Ectodermal cell (in vitro differentiated cells): Measurements from ENCODE around the gene SIX2.

Experiments
- H3K27ac ChIP-seq: 2 replicates; pipeline ENCODE4 v1.7.0; 2013; ENCODE audit warnings: mild to moderate bottlenecking, low read depth, low read length; ENCODE audit not compliant: insufficient read depth, poor library complexity, severe bottlenecking
- H3K27me3 ChIP-seq: 2 replicates; pipeline ENCODE4 v1.7.0; 2013; ENCODE audit warnings: mild to moderate bottlenecking, low read length; ENCODE audit not compliant: insufficient read depth, control insufficient read depth, poor library complexity, severe bottlenecking
- H3K36me3 ChIP-seq: one replicate; pipeline ENCODE4 v1.7.0; 2013; ENCODE audit warnings: low read length; ENCODE audit not compliant: control insufficient read depth, insufficient read depth
- H3K4me1 ChIP-seq: one replicate; pipeline ENCODE4 v1.7.0; 2013; ENCODE audit warnings: low read length; ENCODE audit not compliant: control insufficient read depth, insufficient read depth
- H3K4me3 ChIP-seq: 2 replicates; pipeline ENCODE4 v1.7.0; 2013; ENCODE audit warnings: low read depth, low read length, control low read depth; ENCODE audit not compliant: insufficient read depth
- H3K9me3 ChIP-seq: 2 replicates; pipeline ENCODE4 v1.7.0; 2013; ENCODE audit warnings: mild to moderate bottlenecking, low read length, moderate library complexity; ENCODE audit not compliant: control insufficient read depth
- WGBS, 2 experiments: methylation state at CpG; one replicate each; pipeline ENCODE4 v1.1.7; 2013; ENCODE audit warnings: missing lambda C conversion rate in 2 of 2; 5-methylcytosine and 5-hydroxymethylcytosine counted together

The SIX2 gene

DNA sequence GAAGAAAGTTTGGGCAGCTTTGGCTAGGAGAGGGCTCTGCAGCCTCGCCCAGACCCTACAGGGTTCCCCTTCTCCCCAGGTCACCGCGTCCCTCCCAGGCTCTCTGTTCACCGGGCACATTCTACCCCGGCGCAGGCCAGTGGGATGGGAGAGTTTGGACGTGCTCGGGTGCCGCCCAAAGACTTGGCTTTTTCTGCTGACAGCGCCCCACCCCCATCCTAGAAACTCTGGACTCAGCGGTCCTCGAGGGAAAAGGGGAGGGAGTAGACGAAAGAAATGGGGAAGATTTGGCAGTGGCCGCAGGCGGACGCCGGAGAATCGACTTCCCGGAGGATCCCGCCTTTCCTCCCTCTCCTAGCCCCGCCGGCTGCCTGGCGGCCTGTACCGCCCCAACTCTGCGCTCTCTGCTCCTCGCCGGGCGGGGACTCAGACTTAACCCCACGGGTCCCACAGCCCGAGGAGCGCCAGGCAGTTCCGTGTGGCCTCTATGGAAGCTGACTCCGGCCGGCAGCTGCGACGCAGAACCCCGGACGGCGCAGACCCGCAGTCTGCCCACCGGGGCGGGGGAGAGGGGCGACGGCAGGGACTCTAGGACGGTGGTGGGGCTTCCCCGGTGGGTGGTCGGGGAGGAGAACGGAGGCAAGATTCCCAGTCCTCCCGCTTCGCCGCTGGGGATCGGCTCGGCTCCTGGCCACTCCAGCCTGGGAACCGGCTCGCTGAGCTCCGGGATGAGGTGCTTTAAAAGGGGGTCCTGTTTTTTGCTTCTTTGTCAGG lies 863 bp upstream of the SIX2 start:
- Histone ChIP-seq H3K4me3 (peak overlapping the region; percentile 28), H3K4me1 (peaks cover 34% of the 10 kb centered on the region), H3K36me3 (no peaks in the 10 kb centered on the region), H3K27me3 (peaks cover 98% of the 10 kb centered on the region), H3K9me3 (no peaks in the 10 kb centered on the region), H3K27ac (no peak overlapping the region)
- 0% methylated on average over 56 of the region's 56 CpGs for WGBS, 2 experiments

DNA sequence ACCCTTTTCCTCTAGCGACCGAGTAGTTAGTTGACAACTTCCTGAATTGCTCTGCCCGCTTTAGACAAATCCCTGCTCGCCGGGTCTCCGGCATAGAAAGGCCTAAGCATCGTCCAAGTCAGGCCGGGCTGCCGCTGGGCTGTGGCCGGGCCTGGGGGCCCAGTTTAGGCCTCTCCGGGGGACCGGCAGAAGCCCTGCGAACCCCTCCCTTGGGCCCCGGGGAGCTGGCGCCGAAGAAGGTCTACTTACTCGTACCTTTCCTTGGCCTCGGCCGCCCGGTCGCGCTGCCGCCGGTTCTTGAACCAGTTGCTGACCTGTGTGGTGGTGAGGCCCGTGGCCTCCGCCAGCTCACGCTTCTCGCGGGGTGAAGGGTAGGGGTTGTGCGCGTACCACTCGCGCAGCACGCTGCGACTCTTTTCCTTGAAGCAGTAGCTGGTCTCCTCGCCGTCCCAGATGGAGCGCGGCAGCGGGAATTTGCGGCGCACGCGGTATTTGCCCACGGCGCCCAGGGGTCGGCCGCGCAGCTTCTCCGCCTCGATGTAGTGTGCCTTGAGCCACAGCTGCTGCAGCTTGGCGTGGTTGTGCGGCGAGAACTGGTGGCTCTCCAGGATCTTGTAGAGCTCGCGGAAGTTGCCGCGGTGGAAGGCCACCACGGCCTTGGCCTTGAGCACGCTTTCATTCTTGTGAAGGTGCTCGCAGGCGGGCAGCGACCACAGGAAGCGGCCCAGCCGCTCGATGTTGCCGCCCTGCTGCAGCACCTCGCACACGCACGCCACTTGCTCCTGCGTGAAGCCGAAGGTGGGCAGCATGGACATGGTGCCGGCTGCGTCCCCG lies 739 bp downstream of the SIX2 start:
- H3K4me3 ChIP-seq = no peak overlapping the region
- H3K27ac ChIP-seq = no peak overlapping the region
- no peaks in the 10 kb centered on the region for H3K36me3 ChIP-seq
- H3K9me3 ChIP-seq = no peaks in the 10 kb centered on the region
- WGBS, 2 experiments = 2 to 3% methylated on average over 75 of the region's 75 CpGs
- peaks cover 35% of the 10 kb centered on the region for H3K4me1 ChIP-seq
- peaks cover 98% of the 10 kb centered on the region for H3K27me3 ChIP-seq

DNA sequence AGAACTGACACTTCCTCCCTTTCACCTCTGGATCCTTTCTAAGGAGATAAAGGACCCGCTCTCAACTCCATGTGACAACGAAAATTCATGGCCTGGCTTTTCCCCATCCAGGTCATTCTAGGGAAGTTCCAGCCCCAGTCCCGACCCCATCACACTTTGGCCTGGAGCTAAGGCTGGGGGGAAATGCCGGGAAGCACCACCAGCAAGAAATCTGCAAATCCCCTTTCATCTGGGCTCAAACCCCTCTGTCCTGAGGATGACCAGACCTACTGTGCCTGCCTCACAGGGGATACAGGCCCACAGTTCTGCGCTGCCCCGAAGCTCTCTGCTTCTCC lies 1.3 kb downstream of the SIX2 start:
- H3K4me3 ChIP-seq = no peak overlapping the region
- H3K36me3 ChIP-seq = no peaks in the 10 kb centered on the region
- WGBS, 2 experiments = 5 to 7% methylated on average over 6 of the region's 6 CpGs
- H3K9me3 ChIP-seq = no peaks in the 10 kb centered on the region
- H3K27ac ChIP-seq = no peak overlapping the region
- H3K27me3 ChIP-seq = peaks cover 98% of the 10 kb centered on the region
- H3K4me1 ChIP-seq = peaks cover 29% of the 10 kb centered on the region

DNA sequence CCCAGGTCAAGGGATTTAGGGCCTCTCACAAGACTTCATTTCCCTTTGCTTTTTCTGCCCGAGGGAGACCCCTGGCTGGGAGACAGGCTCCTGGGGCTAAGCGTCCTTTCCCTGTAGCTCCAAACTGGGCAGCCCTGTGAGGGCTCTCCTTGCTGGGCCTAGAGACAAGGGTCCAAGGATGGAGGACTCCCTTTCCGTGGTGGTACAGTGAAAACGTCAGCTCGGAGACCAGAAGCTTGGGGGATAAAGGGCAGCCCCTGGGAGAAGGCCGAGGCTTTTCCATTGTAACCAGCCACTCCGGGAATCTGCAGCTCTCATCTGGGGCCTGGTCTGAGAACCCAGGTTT lies 2.3 kb downstream of the SIX2 start:
- Histone ChIP-seq H3K4me1 (peaks cover 19% of the 10 kb centered on the region), H3K27ac (no peak overlapping the region), H3K4me3 (no peak overlapping the region), H3K27me3 (peaks cover 98% of the 10 kb centered on the region), H3K36me3 (no peaks in the 10 kb centered on the region), H3K9me3 (no peaks in the 10 kb centered on the region)
- WGBS, 2 experiments = 3 to 5% methylated on average over 7 of the region's 7 CpGs

DNA sequence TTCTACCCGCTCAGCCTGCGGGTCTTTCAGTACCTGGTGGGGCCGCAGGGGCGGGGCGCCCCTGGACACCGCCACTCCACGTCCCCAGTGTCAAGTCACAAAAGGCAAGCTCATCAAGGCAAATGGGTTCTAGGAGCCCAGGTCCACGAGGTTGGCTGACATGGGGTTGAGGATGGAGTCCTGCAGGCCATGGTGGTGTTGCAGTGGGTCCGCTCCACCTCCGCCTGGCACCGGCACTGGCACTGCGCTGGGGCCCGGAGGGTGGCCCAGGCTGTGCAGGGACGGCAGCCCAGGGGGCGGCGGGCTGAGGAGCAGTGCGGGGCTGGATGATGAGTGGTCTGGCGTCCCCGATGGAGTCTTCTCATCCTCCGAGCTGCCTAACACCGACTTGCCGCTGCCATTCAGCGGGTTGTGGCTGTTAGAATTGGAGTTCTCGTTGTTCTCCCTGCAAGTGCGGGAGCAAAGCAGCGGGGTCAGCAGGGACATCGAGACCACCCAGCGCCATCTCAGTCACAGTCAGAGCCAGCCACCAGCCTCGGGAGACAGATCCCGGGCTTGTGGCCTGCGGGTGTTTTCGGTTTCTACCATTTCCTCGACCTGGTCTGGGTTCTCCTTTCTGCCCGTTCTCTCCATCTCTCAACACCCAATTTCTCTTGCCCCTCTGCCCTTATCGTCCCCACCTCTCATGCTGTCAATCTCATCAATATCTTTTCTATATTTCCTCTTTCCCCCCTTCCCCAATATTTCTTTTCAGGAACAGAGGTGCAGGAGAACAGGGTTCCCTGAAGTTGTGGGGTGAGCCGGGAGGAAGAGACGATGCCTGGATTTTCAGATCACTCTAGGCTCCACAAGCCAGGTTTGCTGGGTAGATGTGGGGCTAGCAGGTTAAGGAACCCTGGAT lies 3.0 kb downstream of the SIX2 start:
- no peaks in the 10 kb centered on the region for H3K9me3 ChIP-seq
- H3K27ac ChIP-seq = no peak overlapping the region
- peaks cover 98% of the 10 kb centered on the region for H3K27me3 ChIP-seq
- H3K4me1 ChIP-seq = peaks cover 18% of the 10 kb centered on the region
- no peak overlapping the region for H3K4me3 ChIP-seq
- WGBS, 2 experiments = 12 to 13% methylated on average over 37 of the region's 37 CpGs
- H3K36me3 ChIP-seq = no peaks in the 10 kb centered on the region

DNA sequence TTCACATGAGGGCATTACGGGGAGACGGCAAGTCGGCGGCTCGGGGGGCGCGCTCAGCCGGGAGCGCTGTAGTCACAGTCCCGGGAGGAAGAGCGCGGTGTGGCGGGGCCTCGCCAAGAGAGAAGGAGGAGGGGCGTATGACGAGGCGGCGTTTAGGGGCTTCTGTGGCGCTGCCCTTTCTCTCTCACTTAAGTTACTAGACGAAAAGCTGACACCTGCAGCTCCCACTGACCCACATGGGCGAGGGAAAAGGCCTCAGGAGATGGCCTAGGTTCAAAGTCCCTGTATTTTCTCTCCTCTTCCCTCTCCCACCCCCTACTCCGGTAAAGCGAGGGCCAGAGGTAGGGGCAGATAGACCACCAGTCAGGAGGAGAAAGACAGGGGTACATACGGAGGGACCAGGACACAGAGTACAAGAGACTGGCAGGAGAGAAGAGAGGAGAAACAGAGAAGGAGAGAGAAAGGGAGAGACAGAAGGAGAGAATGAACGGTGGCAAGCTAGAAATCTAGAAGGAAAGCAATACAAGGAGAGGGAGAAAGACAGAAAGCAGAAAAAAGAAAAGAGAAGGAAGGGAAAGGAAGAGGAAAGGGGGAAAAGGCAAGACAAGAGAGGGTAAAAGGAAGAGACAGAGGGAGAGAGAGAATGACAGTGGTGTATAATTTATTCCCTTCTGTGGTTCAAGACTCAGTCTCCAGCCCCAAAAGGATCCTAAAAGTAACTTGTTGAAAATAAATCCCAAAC lies 3.8 kb downstream of the SIX2 start:
- H3K27ac ChIP-seq = no peak overlapping the region
- peaks cover 98% of the 10 kb centered on the region for H3K27me3 ChIP-seq
- no peaks in the 10 kb centered on the region for H3K9me3 ChIP-seq
- H3K36me3 ChIP-seq = no peaks in the 10 kb centered on the region
- no peak overlapping the region for H3K4me3 ChIP-seq
- peaks cover 15% of the 10 kb centered on the region for H3K4me1 ChIP-seq
- WGBS, 2 experiments = 2 to 3% methylated on average over 24 to 25 of the region's 25 CpGs

DNA sequence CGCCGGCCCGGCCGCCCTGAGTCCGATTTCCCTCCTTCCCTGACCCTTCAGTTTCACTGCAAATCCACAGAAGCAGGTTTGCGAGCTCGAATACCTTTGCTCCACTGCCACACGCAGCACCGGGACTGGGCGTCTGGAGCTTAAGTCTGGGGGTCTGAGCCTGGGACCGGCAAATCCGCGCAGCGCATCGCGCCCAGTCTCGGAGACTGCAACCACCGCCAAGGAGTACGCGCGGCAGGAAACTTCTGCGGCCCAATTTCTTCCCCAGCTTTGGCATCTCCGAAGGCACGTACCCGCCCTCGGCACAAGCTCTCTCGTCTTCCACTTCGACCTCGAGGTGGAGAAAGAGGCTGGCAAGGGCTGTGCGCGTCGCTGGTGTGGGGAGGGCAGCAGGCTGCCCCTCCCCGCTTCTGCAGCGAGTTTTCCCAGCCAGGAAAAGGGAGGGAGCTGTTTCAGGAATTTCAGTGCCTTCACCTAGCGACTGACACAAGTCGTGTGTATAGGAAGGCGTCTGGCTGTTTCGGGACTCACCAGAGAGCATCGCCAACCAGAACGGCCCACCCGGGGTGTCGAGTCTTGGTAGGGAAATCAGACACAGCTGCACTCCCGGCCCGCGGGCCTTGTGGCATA lies 4.6 kb downstream of the SIX2 start:
- Histone ChIP-seq H3K36me3 (no peaks in the 10 kb centered on the region), H3K9me3 (no peaks in the 10 kb centered on the region), H3K4me3 (no peak overlapping the region), H3K27me3 (peaks cover 98% of the 10 kb centered on the region), H3K27ac (no peak overlapping the region), H3K4me1 (peaks cover 15% of the 10 kb centered on the region)
- 1% methylated on average over 41 to 42 of the region's 45 CpGs for WGBS, 2 experiments

DNA sequence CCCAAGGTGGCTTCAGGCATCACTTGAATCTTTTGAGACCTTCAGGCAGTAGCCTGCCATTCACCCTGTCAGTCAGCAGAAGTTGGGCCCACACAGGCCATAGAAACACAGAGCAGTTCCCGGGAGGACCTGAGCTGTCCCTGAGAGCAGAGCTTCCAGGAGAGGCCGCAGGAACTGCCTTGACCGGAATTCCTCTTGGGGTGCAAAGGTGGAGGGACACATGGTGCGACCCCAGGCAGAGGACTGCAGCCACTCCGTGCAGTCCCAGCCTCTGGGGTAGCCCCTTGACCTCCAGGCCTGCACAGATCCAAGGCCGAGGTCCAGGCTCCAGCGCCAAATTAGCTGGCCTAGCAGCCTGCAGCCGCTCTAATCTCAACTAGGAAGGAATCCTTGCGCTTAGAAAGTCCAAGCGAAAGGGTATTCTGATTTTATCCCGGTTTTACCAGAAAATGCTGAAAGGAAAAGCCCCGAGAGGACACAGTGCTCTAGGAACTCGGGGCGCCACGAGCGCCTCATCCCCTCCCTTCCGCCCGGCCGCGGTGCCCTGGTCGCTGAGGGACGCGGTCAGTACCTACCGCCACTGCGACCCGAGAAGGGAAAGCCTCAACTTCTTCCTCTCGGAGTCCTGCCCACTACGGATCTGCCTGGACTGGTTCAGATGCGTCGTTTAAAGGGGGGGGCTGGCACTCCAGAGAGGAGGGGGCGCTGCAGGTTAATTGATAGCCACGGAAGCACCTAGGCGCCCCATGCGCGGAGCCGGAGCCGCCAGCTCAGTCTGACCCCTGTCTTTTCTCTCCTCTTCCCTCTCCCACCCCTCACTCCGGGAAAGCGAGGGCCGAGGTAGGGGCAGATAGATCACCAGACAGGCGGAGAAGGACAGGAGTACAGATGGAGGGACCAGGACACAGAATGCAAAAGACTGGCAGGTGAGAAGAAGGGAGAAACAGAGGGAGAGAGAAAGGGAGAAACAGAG lies 5.4 kb downstream of the SIX2 start:
- no peak overlapping the region for H3K4me3 ChIP-seq
- whole genome bisulfite sequencing, 2 experiments = 4 to 5% methylated on average over 41 of the region's 41 CpGs
- H3K9me3 ChIP-seq = no peaks in the 10 kb centered on the region
- no peak overlapping the region for H3K27ac ChIP-seq
- no peaks in the 10 kb centered on the region for H3K36me3 ChIP-seq
- peaks cover 100% of the 10 kb centered on the region for H3K27me3 ChIP-seq
- peaks cover 14% of the 10 kb centered on the region for H3K4me1 ChIP-seq
